Measurements from ENCODE around the gene CHST11.
A peak's percentile ranks its signal among the peaks of the same experiment; 100 is the strongest.

Gene CHST11

GRCh38 chr12:104456417-104456949, at the start of gene CHST11:
Gene CHST11 (plus strand): TSS chr12:104456948.
- DNase-seq = peak; percentile 93

- no peak for DNase-seq
Measured at GRCh38 chr12:104407438-104407837, 49.3 kb upstream of the CHST11 start.

- DNase-seq = no peak
Measured at GRCh38 chr12:104407922-104408321, 48.8 kb upstream of the CHST11 start.

GRCh38 chr12:104410326-104410725, 46.4 kb upstream of the CHST11 start:
- no peak for DNase-seq

- no peak for DNase-seq
Measured at GRCh38 chr12:104410786-104411185, 46.0 kb upstream of the CHST11 start.

GRCh38 chr12:104411826-104412641, 44.7 kb upstream of the CHST11 start:
- no peak for DNase-seq

GRCh38 chr12:104412681-104413080, 44.1 kb upstream of the CHST11 start:
- DNase-seq = no peak

GRCh38 chr12:104413330-104413729, 43.4 kb upstream of the CHST11 start:
- no peak for DNase-seq

- no peak for DNase-seq
Measured at GRCh38 chr12:104414581-104415341, 42.0 kb upstream of the CHST11 start.

GRCh38 chr12:104415342-104415980, 41.3 kb upstream of the CHST11 start:
- DNase-seq = no peak

GRCh38 chr12:104416136-104416535, 40.6 kb upstream of the CHST11 start:
- DNase-seq = no peak

GRCh38 chr12:104416585-104416984, 40.2 kb upstream of the CHST11 start:
- DNase-seq = no peak

- no peak for DNase-seq
Measured at GRCh38 chr12:104419717-104420116, 37.0 kb upstream of the CHST11 start.

GRCh38 chr12:104420868-104421267, 35.9 kb upstream of the CHST11 start:
- no peak for DNase-seq

- no peak for DNase-seq
Measured at GRCh38 chr12:104421343-104421742, 35.4 kb upstream of the CHST11 start.

- DNase-seq = no peak
Measured at GRCh38 chr12:104422441-104422840, 34.3 kb upstream of the CHST11 start.

- DNase-seq = no peak
Measured at GRCh38 chr12:104423273-104423672, 33.5 kb upstream of the CHST11 start.

GRCh38 chr12:104423809-104424208, 32.9 kb upstream of the CHST11 start:
- no peak for DNase-seq

GRCh38 chr12:104424955-104425354, 31.8 kb upstream of the CHST11 start:
- DNase-seq = no peak

- DNase-seq = no peak
Measured at GRCh38 chr12:104425614-104426013, 31.1 kb upstream of the CHST11 start.

GRCh38 chr12:104426926-104427546, 29.7 kb upstream of the CHST11 start:
- no peak for DNase-seq

- no peak for DNase-seq
Measured at GRCh38 chr12:104427547-104427938, 29.2 kb upstream of the CHST11 start.

GRCh38 chr12:104433061-104433460, 23.7 kb upstream of the CHST11 start:
- no peak for DNase-seq
